Measurements from ENCODE around the gene BTBD9.

DNA sequence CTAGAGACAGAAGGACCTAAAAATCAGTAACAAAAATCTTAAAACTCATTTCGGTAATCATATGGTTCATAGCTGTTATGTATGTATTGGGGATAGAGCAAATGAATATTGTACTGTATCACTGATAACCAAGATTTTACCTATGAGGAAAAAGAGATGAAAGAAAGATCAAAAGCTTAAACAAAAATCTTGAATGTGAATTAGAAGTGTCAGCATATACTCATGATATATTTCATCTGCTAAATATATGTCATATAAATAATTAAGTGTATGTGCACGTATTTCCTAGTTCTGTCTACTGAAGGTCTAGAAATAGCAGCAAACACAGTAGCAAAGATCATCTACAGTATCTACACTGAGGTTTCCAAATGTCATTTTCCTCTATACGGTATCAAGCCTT is 299.8 kb downstream of the BTBD9 start:
- TF ChIP-seq, protein P1, sequence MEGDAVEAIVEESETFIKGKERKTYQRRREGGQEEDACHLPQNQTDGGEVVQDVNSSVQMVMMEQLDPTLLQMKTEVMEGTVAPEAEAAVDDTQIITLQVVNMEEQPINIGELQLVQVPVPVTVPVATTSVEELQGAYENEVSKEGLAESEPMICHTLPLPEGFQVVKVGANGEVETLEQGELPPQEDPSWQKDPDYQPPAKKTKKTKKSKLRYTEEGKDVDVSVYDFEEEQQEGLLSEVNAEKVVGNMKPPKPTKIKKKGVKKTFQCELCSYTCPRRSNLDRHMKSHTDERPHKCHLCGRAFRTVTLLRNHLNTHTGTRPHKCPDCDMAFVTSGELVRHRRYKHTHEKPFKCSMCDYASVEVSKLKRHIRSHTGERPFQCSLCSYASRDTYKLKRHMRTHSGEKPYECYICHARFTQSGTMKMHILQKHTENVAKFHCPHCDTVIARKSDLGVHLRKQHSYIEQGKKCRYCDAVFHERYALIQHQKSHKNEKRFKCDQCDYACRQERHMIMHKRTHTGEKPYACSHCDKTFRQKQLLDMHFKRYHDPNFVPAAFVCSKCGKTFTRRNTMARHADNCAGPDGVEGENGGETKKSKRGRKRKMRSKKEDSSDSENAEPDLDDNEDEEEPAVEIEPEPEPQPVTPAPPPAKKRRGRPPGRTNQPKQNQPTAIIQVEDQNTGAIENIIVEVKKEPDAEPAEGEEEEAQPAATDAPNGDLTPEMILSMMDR (IDR thresholded peaks at IDR 0.05; ENCODE audit: low read depth, low read length, poor library complexity, severe bottlenecking), result no peak
- no peak for TF ChIP-seq EZH2phosphoT487 (IDR thresholded peaks at IDR 0.05; ENCODE audit: borderline replicate concordance, low read length)

Measured in DOHH2 (cell line).